ENCODE data around the gene ASNSD1.
"Not testable (repeated sequence)": the region's sequence is repeated elsewhere in the genome, so short reads cannot be mapped to it uniquely, and the experiment has no call there.

Gene ASNSD1

GRCh38 chr2:189698020-189698887 is 37.0 kb downstream of the ASNSD1 start:
- H3K36me3 Mint-ChIP-seq: no peaks in the 10 kb centered on the region
- H3K9me3 Mint-ChIP-seq (ENCODE audit: low read depth): no peaks in the 10 kb centered on the region
- H3K27me3 Mint-ChIP-seq: no peaks in the 10 kb centered on the region
- no peaks in the 10 kb centered on the region for H3K4me1 Mint-ChIP-seq (ENCODE audit: low read depth)
- H3K4me3 Mint-ChIP-seq: no peak overlapping the region
- no peak overlapping the region for H3K27ac Mint-ChIP-seq

- H3K36me3 Mint-ChIP-seq: peaks cover 5% of the 10 kb centered on the region
- H3K27ac Mint-ChIP-seq: no peak overlapping the region
- H3K9me3 Mint-ChIP-seq (ENCODE audit: low read depth): no peaks in the 10 kb centered on the region
- no peaks in the 10 kb centered on the region for H3K27me3 Mint-ChIP-seq
- H3K4me1 Mint-ChIP-seq (ENCODE audit: low read depth): no peaks in the 10 kb centered on the region
- no peak overlapping the region for H3K4me3 Mint-ChIP-seq
These were observed 39.4 kb downstream of the ASNSD1 start for GRCh38 chr2:189700681-189701080.

GRCh38 chr2:189702071-189702470 is 40.8 kb downstream of the ASNSD1 start:
- Mint-ChIP-seq H3K36me3 (peaks cover 8% of the 10 kb centered on the region), H3K4me1 (ENCODE audit: low read depth) (no peaks in the 10 kb centered on the region), H3K27me3 (no peaks in the 10 kb centered on the region), H3K9me3 (ENCODE audit: low read depth) (no peaks in the 10 kb centered on the region), H3K4me3 (no peak overlapping the region), H3K27ac (no peak overlapping the region)

- Mint-ChIP-seq H3K36me3 (peaks cover 14% of the 10 kb centered on the region), H3K27me3 (no peaks in the 10 kb centered on the region), H3K9me3 (ENCODE audit: low read depth) (no peaks in the 10 kb centered on the region), H3K27ac (no peak overlapping the region), H3K4me1 (ENCODE audit: low read depth) (no peaks in the 10 kb centered on the region), H3K4me3 (no peak overlapping the region)
These were observed 48.4 kb downstream of the ASNSD1 start for GRCh38 chr2:189709501-189710221.

- not testable (repeated sequence) for H3K27ac Mint-ChIP-seq; H3K9me3 Mint-ChIP-seq (ENCODE audit: low read depth); H3K4me3 Mint-ChIP-seq; H3K4me1 Mint-ChIP-seq (ENCODE audit: low read depth); H3K27me3 Mint-ChIP-seq
- H3K36me3 Mint-ChIP-seq: peaks cover 13% of the 10 kb centered on the region
These were observed 56.3 kb downstream of the ASNSD1 start for GRCh38 chr2:189717593-189717992.

GRCh38 chr2:189719571-189719970 is 58.3 kb downstream of the ASNSD1 start:
- Mint-ChIP-seq H3K4me1 (ENCODE audit: low read depth) (no peaks in the 10 kb centered on the region), H3K36me3 (peaks cover 11% of the 10 kb centered on the region), H3K9me3 (ENCODE audit: low read depth) (no peaks in the 10 kb centered on the region), H3K4me3 (no peak overlapping the region), H3K27me3 (no peaks in the 10 kb centered on the region), H3K27ac (no peak overlapping the region)
